ENCODE data around the gene ELL.

DNA sequence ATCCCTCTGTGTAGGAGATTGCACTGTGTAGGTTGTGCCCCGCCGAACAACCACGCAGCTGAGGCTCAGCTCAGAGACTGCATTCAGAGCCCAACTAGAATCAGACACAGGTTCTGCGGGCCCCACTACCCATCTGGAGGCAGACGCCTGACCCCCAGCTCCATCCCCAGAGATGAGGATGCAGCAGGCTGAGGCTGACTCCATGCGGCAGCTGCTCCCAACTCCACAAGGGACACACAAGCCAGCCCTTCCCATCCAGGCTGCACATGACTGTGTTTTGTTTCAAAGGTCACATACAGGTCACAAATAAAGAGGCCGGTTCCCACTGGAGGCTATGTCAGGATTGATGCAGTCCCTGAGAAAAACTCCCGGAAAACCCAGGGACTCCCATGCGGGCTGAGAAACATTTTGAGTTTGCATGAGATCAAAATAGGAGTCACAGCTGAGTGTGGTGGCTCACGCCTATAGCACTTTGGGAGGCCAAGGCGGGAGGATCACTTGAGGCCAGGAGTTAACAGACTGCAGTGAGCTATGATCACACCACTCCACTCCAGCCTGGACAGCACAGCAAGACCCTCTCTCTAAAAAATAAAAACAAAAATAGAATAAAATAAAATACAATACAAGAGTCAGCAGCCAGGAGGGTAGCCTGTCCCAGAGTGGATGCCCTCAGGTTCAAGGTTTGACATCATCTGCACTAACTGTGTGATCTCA, 14.0 kb downstream of the ELL start:
- no peak for TF ChIP-seq POLR2A (IDR thresholded peaks at IDR 0.05)
- TF ChIP-seq, protein P1, sequence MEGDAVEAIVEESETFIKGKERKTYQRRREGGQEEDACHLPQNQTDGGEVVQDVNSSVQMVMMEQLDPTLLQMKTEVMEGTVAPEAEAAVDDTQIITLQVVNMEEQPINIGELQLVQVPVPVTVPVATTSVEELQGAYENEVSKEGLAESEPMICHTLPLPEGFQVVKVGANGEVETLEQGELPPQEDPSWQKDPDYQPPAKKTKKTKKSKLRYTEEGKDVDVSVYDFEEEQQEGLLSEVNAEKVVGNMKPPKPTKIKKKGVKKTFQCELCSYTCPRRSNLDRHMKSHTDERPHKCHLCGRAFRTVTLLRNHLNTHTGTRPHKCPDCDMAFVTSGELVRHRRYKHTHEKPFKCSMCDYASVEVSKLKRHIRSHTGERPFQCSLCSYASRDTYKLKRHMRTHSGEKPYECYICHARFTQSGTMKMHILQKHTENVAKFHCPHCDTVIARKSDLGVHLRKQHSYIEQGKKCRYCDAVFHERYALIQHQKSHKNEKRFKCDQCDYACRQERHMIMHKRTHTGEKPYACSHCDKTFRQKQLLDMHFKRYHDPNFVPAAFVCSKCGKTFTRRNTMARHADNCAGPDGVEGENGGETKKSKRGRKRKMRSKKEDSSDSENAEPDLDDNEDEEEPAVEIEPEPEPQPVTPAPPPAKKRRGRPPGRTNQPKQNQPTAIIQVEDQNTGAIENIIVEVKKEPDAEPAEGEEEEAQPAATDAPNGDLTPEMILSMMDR (IDR thresholded peaks at IDR 0.05): no peak
- TF ChIP-seq POLR2AphosphoS5 (IDR thresholded peaks at IDR 0.05): no peak
